Fibroblast of gingiva (primary cell): Measurements from ENCODE around the gene OPN5.
"Not testable (repeated sequence)": the region's sequence is repeated elsewhere in the genome, so short reads cannot be mapped to it uniquely, and the experiment has no call there.

ENCODE experiments used
- DNase-seq: peaks from one replicate; pipeline ENCODE4 v3.0.0-alpha.2; 2011; ENCODE audit warnings: low read depth

Gene OPN5, protein sequence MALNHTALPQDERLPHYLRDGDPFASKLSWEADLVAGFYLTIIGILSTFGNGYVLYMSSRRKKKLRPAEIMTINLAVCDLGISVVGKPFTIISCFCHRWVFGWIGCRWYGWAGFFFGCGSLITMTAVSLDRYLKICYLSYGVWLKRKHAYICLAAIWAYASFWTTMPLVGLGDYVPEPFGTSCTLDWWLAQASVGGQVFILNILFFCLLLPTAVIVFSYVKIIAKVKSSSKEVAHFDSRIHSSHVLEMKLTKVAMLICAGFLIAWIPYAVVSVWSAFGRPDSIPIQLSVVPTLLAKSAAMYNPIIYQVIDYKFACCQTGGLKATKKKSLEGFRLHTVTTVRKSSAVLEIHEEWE

DNA sequence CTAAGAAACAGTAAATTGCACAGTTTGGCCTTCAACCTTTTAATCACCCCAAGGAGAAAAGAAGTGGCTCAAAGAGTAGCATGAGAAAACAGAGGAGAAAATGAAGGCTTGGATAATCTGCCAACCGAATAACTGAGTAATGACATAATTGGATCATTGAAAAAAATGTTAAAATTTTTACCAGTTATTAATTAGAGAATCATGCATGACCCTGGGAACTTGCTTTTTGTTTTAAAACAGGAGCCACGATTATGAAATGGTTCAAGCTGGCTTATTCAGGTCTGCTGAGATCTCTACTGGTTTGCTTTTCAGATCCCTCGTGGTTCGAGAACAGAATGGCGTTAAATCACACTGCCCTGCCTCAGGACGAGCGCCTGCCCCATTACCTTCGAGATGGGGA lies at the start of gene OPN5:
Gene OPN5 (plus strand): TSS at position 301 of the 400 bp plus-strand sequence. CDS start 35 bp downstream, at position 336.
- DNase-seq = no peak

DNA sequence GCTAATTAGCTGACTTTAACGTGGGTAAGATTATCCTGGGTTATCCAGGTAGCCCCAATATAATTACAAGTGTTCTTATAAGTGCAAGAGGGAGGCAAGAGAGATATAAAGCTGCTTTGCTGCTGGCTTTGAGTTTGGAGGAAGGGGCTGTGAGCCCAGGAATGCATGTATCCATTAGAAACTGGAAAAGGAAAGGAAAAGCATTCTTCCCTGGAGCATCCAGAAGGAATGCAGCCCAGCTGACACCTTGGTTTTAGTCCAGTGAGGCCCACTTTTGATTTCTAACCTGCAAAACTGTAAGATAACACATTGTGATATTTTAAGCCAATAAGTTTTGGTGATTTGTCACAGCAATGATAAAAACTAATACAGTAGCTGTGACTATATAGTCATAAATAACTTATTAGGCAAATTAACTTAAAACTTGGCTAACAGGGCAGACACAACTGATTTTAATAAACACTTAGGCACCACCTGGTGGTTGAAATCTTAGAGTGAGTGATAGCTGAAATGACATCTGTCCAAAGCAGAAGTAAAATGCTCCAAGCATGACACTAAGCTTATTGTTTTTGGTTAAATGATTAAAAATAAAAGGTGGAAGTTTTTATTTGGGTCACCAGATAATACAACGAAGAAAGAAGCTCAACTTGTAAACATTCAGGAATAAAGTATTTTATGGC lies 47.8 kb upstream of the OPN5 start:
- no peak for DNase-seq

DNA sequence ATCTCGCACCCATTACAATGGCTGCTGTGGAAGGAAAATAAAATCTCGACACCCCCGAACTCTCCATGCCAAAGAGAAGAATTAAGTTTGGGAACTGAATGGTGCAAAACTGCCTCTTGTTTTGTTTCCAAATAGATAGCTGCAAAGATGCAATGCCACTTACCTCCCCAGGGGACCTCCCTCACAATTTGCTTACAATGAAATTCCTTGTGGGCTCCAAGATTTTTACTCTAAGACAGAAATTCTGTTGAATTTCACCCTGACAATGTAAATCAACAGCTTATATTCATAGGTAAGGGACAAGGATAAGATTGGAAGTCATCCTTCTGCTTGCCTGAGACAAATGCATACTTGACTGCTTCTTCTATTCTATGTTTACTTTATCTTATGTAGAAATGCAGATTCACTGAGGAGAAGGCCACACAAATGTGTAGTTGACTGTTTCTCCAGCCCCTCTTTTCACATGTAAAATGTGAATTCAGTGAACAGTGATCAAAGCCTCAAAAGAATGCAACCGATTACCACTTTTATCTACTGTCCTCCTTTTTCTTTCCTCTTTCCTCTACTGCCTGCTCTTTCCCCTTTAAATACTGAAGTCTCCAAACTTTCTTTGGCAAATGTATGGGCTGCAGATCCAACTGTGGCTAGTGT lies 46.9 kb upstream of the OPN5 start:
- no peak for DNase-seq

DNA sequence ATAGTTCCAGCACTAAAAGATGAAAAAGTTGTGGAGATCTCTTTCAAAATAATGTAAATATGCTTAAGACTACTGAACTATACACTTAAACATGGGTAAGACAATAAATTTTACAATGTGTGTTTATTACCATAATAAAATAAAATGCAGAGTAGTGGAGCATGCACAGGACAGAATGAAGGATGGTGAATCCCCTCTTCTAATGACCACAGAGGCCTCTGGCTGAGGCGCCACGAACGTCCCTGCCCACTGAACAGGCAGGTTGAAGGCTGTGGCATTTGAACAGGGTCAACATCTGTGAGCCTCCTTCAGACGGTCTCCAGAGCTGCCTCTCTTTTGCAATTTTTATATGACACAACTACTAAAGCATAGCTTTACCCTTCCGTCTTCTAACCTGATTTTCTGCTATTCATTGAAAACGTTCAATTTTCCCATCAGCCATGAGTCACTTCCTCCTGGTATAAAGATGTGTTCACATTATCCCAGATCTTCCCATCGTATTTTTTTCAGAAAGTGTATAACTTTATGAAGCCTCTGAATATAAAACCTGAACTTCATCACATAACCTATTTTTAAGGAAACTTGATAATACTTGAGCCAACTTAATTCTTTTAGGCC lies 45.6 kb upstream of the OPN5 start:
- no peak for DNase-seq

DNA sequence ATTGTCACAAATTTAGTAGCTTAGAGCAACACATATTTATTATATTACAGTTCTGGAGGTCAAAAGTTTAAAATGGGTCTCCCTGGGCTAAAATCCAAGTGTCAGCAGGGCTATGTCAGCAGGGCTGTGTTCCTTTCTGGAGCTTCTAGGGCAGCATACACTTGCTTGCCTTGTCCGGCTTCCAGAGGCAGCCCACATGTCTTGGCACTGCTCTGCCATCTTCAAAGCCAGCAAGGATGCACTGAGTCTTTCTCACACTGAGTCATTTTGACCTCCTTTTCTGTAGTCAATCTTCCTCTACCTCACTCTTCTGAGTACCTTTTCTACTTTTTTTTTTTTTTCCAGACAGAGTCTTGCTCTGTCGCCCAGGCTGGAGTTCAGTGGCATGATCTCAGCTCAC lies 44.4 kb upstream of the OPN5 start:
- no peak for DNase-seq

DNA sequence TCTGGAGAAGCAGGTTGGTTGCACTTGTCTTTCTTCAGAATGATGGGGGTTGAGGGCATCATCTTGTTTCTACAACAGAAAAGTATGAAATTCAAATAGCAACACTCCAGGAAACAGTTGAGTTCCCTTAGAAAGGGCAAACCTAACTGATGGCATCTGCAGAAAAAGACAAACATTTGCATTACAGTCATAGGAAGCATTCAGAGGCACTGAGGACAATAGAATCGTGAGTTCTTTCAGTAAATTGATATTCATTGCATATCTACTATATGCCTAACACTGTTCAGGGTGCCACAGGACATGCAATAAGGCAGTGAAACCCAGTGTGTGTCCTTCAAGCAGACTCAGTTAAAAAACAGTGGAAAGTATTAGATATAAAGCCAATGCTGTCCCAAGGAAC lies 41.1 kb upstream of the OPN5 start:
- no peak for DNase-seq

DNA sequence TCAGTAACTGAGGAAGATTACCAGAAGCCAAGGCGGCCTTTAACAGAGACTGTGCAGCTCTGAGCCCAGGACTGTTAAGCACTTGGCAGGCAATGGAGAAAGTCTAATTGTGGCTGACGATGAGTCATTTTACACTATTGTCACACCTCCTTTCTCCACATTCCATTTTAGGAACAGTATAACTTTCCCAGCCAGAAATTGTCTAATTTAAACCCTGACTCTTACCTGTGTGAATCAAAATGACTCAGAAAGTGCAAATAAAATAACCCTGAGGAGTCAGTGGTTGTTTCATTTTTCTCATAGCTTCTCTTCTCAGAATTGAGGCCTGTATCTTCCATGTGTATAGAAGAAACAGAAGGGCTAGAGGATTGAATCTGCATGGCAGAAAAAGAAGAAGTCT lies 40.0 kb upstream of the OPN5 start:
- DNase-seq = no peak

DNA sequence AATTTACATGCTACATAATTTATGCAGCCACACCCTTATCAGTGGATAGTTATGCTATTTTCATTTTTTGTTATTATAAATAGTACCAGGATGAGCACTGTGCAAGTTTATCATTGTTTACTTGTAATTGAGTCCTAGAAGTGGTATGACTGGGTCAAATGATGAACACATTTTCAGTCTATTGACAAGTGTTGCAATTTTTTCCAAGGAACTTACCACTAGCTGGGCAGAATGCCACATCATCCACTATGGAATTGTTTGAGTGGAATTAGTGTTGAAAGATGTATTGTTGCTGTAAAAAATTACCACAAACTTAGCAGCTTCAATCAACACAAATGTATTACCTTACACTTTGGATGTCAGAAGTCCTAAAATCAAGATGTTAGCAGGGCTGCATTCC lies 38.1 kb upstream of the OPN5 start:
- peak; percentile 48 for DNase-seq

DNA sequence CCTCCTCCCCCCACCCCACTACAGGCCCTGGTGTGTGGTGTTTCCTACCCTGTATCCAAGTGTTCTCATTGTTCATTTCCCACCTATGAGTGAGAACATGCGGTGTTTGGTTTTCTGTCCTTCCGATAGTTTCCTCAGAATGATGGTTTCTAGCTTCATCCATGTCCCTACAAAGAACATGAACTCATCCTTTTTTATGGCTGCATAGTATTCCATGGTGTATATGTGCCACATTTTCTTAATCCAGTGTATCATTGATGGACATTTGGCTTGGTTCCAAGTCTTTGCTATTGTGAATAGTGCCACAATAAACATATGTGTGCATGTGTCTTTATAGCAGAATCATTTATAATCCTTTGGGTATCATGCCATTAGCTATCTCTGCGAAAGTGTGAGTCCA lies 36.6 kb upstream of the OPN5 start:
- DNase-seq = not testable (repeated sequence)

DNA sequence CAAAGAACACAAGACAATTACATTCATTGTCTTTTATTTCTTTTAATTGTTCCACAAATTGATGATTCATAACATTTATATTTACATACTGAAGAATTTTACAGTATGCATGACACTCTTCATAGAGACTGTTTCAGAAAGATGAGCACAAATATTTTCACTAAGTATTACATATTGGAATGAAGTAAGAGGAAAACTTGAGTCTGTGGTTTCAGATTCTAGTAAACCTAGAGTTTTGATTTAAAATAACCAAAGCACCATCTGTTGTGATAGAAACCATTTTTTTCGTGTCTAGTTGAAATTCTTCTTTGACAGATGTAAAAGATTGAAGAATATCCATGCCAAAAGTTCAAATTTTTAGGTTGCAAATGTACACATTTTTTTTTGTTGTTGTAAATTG lies 32.1 kb upstream of the OPN5 start:
- DNase-seq = no peak

DNA sequence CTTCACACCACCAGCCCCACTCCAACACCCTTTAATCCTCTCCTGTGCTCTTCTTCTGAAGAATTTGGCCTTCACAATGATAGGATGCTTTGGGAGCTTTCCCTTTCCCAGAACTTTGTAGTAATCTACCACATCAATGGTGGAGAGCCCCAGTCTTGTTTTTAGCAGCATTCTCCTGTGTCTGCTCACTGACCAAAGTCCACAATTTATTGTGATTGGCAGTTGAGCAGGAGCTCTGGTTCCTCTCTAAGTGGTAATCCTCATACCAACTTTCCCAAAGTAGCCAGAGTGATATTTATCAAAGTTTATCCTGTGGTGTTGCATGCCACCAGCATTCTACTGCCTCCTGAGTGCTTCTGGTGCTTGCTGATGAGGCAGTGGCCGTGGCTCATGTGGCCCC lies 29.0 kb upstream of the OPN5 start:
- no peak for DNase-seq

DNA sequence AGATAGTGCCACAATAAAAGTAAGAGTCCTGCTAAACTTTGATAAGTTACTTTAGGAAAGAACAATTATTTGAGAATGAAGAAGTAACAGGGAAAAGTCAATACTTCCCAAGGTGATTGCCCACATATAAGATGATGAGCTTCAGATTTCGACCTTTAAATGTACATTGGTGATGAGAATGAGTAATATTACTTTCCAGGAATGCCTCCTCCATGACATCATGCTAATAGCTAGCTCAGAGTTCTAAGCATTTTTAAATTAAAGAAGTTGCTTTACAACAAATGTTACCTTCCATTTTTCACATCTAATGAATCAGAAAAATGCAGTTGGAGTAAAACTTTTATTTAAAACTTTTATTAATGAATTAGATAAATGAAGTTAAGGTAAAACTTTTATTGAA lies 22.5 kb upstream of the OPN5 start:
- no peak for DNase-seq

DNA sequence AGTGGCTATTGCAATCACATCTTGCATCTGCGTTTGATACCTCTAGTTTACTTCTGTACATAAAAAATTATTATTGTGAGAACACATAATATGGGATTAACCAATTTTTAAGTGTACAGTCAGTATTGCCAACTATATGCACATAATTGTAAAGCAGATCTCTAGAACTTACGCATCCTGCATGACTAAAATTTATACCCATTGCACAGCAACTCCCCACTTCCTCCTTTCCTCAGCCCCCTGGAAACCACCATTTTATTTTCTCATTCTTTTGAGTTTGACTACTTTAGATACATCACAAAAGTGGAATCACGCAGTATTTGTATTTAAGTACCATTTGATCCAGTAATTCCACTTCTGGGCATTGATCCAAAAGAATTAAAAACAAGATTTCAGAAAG lies 19.3 kb upstream of the OPN5 start:
- no peak for DNase-seq

DNA sequence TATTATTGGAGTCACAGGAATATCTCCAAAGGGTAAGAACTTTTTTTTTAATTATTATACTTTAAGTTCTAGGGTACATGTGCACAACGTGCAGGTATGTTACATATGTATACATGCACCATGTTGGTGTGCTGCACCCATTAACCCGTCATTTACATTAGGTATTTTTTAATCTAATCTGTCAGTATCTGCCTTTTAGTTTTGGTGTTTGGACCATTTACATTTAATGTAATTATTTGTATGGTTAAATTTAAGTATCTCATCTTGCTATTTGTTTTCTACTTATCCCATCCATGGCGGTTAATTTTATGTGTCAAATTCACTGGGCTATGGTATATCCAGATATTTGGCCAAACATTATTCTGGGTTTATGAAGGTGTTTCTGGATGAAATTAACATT lies 15.4 kb upstream of the OPN5 start:
- DNase-seq = no peak

DNA sequence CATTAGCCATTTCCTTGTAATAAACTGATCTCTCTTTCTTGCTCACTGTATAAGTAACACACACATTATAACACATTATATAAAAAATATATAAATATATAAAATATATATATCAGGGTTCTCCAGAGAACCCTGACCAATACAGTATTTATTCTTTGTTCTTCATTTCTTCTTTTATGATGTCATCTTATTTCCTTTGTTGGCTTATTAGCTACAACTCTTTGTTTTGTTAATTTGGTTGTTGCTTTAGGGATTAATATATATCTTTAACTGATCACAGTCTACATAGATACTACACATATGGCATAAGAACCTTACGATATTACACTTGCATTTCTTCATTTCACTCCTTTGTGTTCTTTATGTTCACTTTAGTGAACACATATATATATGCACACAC lies 14.7 kb upstream of the OPN5 start:
- no peak for DNase-seq

DNA sequence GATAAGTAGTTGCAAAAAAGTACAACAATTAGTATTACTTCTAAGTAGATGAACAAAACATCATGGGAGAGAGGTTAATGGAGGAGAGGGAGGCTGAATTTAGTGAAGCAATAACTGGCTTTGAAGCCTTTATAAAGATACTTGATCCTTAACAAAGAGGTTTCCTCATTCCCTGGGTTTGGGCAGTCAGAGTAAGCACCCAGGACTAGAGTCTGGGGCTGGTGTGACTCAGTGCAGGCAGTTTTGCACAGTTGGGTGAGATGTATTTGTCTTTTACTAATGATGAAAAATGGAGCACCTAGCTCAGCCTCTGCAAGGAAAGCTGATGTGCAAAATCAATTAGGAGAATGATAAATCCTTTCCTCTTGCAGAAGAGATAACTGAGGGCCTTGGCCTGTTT lies 11.8 kb upstream of the OPN5 start:
- DNase-seq = no peak

DNA sequence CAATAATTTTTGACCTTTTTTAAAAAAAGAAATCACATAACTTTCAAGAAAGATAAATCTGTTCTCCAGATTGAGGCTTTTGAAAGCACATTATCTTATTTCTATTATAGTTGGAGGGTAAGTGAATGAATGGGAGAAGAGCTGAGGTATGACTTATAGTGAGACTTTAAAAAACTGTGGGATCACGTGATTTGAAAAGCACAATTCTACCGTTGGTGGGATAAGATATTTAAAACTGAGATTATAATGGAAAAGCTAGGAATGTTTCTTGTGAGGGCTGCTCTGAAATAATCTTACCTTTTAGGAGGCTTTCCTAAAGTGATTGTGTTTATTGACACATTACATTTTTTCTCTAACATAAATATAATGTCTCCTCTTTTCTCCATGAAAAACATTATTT lies 9.5 kb upstream of the OPN5 start:
- DNase-seq = no peak

DNA sequence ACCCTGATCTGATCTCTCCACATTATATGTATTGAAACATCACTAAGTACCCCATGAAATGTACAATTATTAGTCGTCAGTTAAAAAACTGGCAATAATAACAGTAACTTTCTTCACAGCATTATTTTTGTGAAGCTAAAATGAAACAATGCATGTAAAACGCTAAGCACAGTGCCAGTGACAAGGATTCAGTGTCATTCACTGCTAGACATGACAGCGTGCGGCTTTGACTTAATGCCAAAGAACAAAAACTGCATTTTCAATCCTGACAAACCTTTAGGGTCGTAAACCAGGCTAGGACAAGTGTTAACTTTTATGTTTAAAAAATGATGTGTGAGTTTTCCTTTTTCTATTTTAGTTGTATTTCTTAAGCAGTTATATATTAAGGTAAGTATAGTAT lies 8.8 kb upstream of the OPN5 start:
- no peak for DNase-seq

DNA sequence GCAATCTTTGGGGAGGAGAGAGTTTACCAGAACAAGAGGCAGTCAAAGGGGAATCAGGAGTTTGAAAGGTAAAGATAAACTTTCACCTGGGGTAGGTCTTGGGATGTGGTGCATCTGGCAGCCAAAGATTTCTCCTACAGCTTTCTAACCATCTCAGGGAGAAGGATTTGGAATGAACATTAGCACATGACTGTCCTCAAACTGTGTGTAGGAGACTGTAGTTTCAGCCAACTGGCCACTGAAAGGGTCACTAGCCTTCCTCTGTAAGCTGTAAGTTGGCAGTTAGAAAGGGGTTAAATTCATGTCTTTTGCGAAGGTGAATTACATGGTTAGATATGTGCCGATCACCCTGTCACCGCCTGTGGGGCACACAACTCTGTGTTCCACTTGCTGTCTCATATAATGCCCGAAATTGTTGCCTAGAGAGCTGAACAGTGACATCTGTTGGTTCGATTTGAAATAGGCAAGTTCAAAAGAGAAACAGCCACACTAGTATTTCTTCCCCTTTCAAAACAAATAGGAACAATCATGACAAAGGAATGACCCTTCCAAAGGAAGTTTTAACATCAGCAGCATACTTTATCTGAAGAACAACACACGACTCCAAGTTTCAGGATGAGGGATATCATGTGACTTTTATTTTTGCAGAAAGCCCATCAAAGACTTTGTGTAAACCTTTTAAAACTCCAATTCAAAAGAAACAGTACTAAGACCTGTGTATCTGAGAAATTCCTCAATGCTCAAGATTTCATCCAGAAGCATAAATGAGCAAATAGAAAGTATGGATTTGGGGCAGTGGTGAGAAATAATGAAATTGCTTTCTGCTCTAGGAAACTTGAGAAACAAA lies 1.1 kb upstream of the OPN5 start:
- DNase-seq = peak; percentile 50

DNA sequence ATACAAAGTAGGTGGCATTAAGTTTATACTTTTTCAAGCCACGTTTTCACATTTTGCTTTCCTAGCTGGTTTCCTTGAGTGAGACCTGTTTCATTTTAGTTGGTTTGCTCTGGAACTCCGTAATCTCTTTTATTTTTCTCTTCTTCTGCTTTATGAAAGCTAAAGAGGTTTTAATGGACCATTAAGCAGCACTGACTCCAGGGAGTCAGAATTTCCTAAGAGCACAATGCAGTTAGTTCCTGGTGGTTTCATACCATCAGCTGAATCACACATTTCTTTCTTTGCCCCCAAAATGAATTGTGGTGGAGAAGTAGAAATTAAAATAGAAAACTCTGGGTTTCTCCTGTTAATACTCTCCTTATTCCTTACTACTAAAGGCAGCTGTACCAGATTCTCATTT lies 3.4 kb downstream of the OPN5 start:
- DNase-seq = no peak

DNA sequence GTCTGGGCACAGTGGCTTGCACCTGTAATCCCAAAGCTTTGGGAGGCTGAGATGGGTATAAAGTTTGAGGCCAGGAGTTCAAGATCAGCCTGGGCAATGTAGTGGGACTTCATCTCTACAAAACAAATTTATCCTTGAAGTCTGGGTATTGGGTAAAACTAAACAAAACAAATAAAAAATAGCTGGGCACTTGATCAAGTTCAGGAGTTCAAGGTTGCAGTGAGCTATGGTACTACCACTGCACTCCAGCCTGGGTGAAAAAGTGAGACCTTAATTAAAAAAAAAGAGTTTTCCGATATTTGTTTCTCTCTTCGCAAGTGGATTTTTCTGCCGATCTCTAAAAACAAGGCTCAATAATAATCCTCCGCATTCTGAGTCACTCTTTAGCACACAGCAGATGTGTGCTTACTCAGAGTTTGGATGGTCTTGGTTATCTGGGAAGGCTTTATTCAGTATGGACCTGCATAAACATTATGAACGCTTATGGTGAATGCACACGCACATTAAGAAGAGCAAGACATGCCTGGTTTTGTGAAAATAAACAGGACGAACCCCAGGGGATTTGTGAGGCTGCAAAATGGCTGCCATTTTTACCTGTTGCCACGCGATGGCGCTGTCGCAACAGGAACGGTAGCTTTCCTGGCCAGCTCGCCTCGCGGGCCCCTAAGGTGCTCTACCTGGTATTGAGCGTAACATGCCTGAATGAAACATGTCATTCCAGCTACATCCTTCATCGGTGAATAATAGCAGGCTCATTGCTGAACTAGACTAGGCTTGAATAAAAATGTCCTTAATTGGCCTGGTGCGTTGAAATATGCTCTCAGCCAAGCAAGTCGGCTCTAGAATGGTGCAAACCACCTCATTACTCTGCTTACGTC lies 6.0 kb downstream of the OPN5 start:
- peak; percentile 46 for DNase-seq
